Measurements from ENCODE around the gene PRPF38A.

PRPF38A gene

DNA sequence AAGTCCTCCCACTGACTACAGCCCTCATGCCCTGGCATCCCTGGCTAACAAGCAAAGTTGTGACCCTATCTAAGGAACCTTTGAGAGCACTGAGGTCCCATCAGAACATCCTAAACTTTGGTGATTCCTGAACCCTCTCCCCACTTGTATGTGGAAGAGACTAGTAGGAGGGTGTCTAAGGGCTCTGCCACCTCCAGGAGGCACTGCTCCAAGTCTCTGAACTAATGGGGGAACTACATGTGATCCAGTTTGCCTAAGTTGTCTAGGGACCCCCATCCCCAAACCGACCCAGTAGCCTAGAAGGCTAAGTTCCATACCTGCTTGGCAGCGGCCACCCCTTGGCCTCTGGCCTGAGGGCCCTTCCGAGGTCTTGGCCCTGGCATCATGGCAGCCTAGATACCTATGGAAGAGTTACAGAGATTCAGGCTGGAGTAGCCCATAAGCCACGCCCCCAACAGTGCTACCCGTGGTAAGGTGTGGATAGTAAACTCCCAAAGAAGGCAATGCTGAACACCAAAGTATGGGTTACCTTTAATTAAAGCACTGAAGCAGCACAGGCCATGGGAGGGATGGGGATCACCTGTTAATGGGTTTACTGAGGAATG lies 40.1 kb upstream of the PRPF38A start:
- no peak overlapping the region for H3K4me3 ChIP-seq (IDR thresholded peaks at IDR 0.05; ENCODE audit: insufficient read depth, low read depth, low read length)
- no peaks in the 10 kb centered on the region for H3K27me3 ChIP-seq (ENCODE audit: insufficient read depth, low read depth)
- peaks cover 24% of the 10 kb centered on the region for H3K4me1 ChIP-seq (ENCODE audit: low read depth, poor library complexity, severe bottlenecking)
- no peak overlapping the region for H2AFZ ChIP-seq (ENCODE audit: low read depth)
- H3K36me3 ChIP-seq (ENCODE audit: insufficient read depth): no peaks in the 10 kb centered on the region; the same call in 1 of the 2 replicates
- TF ChIP-seq, protein P1, sequence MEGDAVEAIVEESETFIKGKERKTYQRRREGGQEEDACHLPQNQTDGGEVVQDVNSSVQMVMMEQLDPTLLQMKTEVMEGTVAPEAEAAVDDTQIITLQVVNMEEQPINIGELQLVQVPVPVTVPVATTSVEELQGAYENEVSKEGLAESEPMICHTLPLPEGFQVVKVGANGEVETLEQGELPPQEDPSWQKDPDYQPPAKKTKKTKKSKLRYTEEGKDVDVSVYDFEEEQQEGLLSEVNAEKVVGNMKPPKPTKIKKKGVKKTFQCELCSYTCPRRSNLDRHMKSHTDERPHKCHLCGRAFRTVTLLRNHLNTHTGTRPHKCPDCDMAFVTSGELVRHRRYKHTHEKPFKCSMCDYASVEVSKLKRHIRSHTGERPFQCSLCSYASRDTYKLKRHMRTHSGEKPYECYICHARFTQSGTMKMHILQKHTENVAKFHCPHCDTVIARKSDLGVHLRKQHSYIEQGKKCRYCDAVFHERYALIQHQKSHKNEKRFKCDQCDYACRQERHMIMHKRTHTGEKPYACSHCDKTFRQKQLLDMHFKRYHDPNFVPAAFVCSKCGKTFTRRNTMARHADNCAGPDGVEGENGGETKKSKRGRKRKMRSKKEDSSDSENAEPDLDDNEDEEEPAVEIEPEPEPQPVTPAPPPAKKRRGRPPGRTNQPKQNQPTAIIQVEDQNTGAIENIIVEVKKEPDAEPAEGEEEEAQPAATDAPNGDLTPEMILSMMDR (conservative IDR thresholded peaks at IDR 0.05; ENCODE audit: low read depth, low read length): no peak
- peaks cover 15% of the 10 kb centered on the region; the same call in 1 of the 2 replicates for H3K79me2 ChIP-seq (ENCODE audit: insufficient read depth, low read depth)
- H4K20me1 ChIP-seq (ENCODE audit: insufficient read depth): no peaks in the 10 kb centered on the region
- H3K9ac ChIP-seq: no peak overlapping the region
- no peak overlapping the region; the same call in 1 of the 2 replicates for H3K27ac ChIP-seq
- H3K4me2 ChIP-seq: peak overlapping the region; percentile 96

DNA sequence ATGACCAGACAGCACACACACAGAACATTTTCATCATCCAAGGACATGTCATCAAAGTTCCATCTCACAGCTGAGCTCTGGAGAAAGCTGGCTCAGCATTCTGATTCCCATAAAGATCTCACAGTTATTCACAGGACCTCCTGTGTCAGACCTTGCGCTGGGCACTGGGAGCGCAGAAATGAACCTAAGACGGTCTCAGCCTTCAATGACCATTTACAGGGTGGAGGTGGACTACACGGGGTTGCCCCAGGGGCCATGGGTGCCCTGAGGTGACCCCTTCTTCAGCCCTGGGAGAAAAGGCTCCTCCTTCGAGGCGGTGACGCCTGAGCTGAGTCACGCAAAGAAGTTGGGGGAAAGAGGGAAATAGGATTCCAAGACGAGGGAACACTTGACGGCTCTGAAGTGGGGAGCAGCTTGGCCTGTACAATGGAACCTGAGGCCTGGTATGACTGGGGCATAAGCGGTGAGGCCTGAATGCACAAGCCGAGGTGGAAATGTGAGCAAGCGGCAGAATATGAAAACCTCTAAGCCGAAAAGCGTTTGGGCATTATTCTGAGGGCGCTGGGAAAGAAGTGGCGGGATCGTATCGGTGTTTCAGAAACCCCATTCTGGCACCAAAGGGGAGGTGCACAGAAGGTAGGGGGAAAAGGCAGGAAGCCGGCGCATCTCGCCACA lies 39.2 kb upstream of the PRPF38A start:
- H3K4me2 ChIP-seq: peak overlapping the region; percentile 96
- H4K20me1 ChIP-seq (ENCODE audit: insufficient read depth): no peaks in the 10 kb centered on the region
- H3K27ac ChIP-seq: peak overlapping the region; percentile 52
- peak overlapping the region; percentile 73 for H3K9ac ChIP-seq
- peak overlapping the region; percentile 80 for H2AFZ ChIP-seq (ENCODE audit: low read depth)
- H3K4me3 ChIP-seq (IDR thresholded peaks at IDR 0.05; ENCODE audit: insufficient read depth, low read depth, low read length): peak overlapping the region; percentile 99
- no peaks in the 10 kb centered on the region for H3K27me3 ChIP-seq (ENCODE audit: insufficient read depth, low read depth)
- TF ChIP-seq, protein P1 (conservative IDR thresholded peaks at IDR 0.05; ENCODE audit: low read depth, low read length): 0 out of 2 replicates have a peak, but pooled peaks have one; percentile 18
- peaks cover 24% of the 10 kb centered on the region for H3K4me1 ChIP-seq (ENCODE audit: low read depth, poor library complexity, severe bottlenecking)
- no peaks in the 10 kb centered on the region; the same call in 1 of the 2 replicates for H3K36me3 ChIP-seq (ENCODE audit: insufficient read depth)
- H3K79me2 ChIP-seq (ENCODE audit: insufficient read depth, low read depth): peaks cover 15% of the 10 kb centered on the region; the same call in 1 of the 2 replicates

DNA sequence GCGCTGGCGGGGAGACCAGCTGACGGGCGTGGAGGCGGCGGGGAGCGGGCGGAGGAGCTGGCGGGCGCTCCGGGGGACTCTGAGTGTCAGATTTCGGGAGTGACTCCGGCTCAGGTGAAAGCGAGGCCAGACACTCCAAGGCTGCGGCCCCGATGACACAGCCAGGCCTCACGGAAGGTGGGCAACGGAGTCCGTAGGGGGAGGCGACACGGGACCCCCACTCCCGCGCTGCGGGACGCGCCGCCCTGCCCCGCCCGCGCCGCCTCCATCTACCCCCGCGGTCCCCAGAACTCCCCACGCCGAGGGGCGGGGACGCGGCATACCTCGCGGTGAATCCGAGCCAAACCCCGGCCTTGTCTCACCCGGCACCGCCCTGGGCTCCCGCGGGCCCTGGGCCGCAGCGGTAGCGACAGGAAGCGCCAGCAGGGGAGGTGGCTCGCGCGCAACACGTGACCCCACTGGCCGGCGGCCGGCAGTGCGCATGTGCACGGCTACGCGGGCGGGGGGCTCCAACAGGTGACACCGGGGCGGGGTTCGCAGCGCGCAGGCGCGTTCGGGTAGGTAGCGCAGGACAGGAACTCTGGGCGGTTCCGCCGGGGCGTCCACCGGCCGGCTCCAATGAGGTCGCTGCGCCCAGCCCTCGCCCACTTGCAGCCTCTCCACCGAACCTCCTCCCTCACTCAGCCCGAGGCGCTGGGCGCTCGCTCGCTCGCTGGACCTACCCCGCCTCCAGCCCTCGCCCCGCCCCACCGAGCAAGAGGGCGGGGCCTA lies 38.5 kb upstream of the PRPF38A start, which contains the start of gene CC2D1B:
Gene CC2D1B (minus strand): TSS at position 460 of the 771 bp plus-strand sequence. CDS start 1,585 bp downstream, outside the sequence.
- Histone ChIP-seq H3K27me3 (ENCODE audit: insufficient read depth, low read depth) (no peaks in the 10 kb centered on the region), H3K27ac (peak within 1 kb of the TSS; percentile 52), H3K4me3 (IDR thresholded peaks at IDR 0.05; ENCODE audit: insufficient read depth, low read depth, low read length) (peak within 1 kb of the TSS; percentile 99), H3K4me2 (peak within 1 kb of the TSS; percentile 96), H4K20me1 (ENCODE audit: insufficient read depth) (no peaks in the 10 kb centered on the region), H3K79me2 (ENCODE audit: insufficient read depth, low read depth) (peaks cover 15% of the 10 kb centered on the region; the same call in 1 of the 2 replicates), H2AFZ (ENCODE audit: low read depth) (peak within 1 kb of the TSS; percentile 80), H3K9ac (peak within 1 kb of the TSS; percentile 73), H3K36me3 (ENCODE audit: insufficient read depth) (no peaks in the 10 kb centered on the region), H3K4me1 (ENCODE audit: low read depth, poor library complexity, severe bottlenecking) (peaks cover 24% of the 10 kb centered on the region)
- TF ChIP-seq, protein P1 (conservative IDR thresholded peaks at IDR 0.05; ENCODE audit: low read depth, low read length): no peak

DNA sequence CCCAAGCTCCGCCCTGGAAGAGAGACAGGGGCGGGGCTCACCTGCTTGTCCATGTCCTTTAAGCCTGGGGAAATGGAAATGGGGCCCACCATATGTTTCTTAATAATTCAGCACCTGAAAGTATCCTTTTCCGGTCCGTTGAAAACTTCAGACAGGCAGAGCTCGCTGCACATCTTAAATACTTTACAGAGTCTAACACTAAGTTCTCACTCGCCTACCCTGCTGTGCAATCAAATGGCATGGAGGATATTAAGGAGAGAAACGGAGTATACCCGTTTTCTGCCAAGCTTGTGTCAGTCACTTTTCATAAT lies 37.9 kb upstream of the PRPF38A start:
- H3K27ac ChIP-seq: no peak overlapping the region
- peak overlapping the region; percentile 48 for H2AFZ ChIP-seq (ENCODE audit: low read depth)
- no peaks in the 10 kb centered on the region for H3K27me3 ChIP-seq (ENCODE audit: insufficient read depth, low read depth)
- H3K4me2 ChIP-seq: peak overlapping the region; percentile 56
- peaks cover 15% of the 10 kb centered on the region; the same call in 1 of the 2 replicates for H3K79me2 ChIP-seq (ENCODE audit: insufficient read depth, low read depth)
- H4K20me1 ChIP-seq (ENCODE audit: insufficient read depth): no peaks in the 10 kb centered on the region
- no peak overlapping the region for H3K9ac ChIP-seq
- H3K4me1 ChIP-seq (ENCODE audit: low read depth, poor library complexity, severe bottlenecking): peaks cover 24% of the 10 kb centered on the region
- TF ChIP-seq, protein P1 (conservative IDR thresholded peaks at IDR 0.05; ENCODE audit: low read depth, low read length): no peak
- H3K4me3 ChIP-seq (IDR thresholded peaks at IDR 0.05; ENCODE audit: insufficient read depth, low read depth, low read length): peak overlapping the region; percentile 83
- H3K36me3 ChIP-seq (ENCODE audit: insufficient read depth): no peaks in the 10 kb centered on the region
